Occipital lobe (tissue), 2 donors: ENCODE measurements around the gene ZNF862. TPM values are rescaled to one million over a fixed set of nuclear protein-coding genes. Genes with fewer than 3 reads are reported as not detected.
"Not testable (repeated sequence)": the region's sequence is repeated elsewhere in the genome, so short reads cannot be mapped to it uniquely, and the experiment has no call there.

ENCODE experiments used
- DNase-seq: peaks from one replicate; lab custom pipeline; 2025; lab: John Stamatoyannopoulos, UW
- total RNA-seq: library from RNA; depleted of rRNA; stranded (reverse); fragments of >200 nt; gene quantifications from one replicate; pipeline ENCODE4 v1.2.3, GENCODE V29; 2014

The ZNF862 gene
- total RNA-seq, 1 donor from 2014 or later: 10.0 TPM

DNA sequence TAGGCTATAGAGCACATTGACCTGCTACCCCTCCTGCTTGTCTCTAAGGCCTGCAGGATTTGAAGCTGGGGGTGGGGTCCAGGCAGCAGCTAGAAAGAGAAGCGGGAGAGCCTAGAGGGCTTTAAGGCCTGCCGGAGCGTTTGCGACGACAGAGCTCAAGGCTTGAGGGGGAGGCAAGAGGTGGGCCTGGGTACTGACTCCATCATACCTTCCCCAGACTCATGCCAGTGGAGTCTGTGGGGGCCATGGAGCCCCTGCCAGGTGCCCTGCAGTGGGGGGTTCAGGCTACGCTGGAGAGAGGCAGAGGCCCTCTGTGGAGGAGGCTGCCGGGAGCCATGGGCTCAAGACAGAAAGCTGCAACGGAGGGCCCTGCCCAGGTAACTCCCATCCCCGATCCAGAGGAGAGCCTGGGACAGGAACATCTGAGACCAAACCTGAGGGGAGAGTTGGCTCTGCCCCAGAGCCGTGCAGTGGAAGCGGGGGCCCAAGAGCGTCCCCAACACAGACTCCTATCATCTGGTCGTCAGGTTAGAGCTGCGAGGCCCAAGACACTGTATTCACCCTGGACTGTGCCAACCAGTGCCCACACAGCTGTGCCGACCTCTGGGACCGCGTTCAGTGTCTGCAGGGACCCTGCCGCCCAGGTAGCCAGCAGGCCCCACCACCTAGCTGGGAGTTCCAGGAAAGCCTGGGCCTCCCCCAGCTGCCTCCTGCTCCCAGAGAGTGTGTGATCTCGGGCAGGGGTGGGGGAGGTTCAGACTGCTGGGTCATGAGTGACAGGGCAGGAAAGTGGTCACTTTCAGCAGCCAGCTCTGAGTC is 13.2 kb upstream of the ZNF862 start:
- no peak for DNase-seq

GRCh38 chr7:149825567-149826343 is 12.4 kb upstream of the ZNF862 start:
- no peak for DNase-seq

DNA sequence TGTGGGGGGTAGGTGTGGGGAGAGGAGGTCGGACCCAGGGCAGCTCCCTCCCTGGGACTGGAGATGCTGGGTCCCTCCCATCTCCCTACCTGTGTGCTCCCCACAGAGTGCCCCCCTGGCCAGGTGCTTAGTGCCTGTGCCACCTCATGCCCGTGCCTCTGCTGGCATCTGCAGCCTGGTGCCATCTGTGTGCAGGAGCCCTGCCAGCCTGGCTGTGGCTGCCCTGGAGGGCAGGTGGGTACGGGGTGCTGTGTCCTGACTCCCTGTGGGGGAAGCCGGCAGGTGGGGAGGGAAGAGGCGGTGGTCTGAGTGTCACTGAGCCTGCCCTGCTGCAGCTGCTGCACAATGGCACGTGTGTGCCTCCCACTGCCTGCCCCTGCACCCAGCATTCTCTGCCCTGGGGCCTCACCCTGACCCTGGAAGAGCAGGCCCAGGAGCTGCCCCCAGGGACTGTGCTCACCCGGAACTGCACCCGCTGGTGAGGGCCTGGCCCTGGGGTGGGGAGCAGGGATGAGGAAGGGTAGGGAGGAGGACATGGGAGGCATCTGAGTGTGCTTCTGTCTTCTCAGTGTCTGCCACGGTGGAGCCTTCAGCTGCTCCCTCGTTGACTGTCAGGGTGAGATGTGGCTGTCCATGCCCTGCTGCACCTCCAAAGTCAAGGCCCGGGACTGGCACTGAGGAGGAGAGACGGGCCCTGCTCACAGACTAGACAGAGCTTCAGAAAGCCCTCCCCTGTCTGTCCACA is 11.7 kb upstream of the ZNF862 start:
- DNase-seq: no peak

DNA sequence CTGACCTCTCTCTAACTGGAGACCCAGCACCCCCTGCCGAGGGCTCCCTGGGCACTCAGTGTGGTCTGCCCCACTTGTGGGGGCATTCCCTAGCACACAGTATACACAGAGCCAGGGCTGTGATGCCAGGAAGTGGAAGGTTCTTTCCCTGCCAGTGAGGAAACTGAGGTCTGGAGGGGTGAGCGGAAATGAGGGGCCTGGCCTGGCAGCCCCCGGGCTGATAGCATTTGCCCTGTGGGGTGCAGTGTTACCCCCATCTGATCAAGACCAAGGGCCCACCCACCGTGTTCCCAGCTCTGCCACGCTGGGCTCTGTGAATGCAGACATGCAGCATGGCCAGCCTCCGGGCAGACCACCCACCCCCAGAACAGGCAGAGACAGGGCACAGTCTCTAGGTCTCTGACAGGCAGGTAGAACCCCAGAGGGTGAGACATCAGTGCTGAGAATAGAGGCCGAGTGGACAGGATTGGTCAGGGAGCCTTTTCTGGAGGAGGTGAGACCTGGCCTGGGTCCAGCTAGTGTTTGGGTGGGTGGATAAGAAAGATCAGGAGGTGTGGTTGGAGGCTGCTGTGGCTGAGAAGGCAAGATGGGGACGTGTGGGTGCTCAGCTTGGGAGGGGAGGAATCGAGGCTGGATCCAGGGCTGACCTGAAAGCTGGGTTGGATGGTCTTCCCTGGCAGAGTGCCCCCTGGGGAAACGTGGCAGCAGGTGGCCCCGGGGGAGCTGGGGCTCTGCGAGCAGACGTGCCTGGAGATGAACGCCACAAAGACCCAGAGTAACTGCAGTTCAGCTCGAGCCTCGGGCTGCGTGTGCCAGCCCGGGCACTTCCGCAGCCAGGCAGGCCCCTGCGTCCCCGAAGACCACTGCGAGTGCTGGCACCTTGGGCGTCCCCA is 10.8 kb upstream of the ZNF862 start:
- DNase-seq: no peak

DNA sequence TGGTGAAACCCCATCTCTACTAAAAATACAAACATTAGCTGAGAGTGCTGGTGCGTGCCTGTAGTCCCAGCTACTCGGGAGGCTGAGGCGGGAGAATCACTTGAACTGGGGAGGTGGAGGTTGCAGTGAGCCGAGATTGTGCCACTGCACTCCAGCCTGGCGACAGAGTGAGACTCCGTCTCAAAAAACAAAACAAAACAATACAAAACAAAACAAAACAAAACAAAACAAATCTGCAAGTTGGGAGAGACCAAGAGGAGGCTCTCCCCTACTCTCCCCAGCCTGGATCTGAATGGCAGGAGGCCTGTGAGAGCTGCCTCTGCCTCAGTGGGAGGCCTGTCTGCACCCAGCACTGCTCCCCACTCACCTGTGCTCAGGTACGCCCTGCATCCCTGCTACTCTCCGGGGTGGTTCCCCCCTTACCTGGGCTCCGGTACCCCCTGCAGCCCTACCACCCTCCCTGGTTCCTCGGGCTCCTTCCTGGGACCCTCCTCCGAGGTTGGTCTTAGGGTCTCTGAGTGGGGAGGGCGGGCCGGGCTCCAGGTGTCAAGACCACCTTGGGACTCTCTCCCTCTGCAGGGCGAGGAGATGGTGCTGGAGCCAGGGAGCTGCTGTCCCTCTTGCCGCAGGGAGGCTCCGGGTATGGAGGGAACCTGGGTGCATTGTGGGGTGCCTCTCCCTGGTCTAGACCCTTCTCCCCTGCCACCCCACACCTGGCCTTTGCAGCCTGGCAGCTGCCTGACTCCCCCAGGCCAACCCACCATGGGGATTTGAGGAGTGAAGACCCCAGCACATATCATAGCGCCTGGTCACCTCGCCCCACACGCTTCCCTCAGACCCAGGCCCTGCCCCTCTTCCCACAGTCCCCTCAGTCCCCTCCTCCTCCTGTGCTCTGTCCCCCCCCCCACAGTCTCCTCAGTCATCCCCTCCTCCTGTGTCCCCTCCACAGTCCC is 9.5 kb upstream of the ZNF862 start:
- DNase-seq: no peak

GRCh38 chr7:149830527-149830926 is 7.6 kb upstream of the ZNF862 start:
- not testable (repeated sequence) for DNase-seq

DNA sequence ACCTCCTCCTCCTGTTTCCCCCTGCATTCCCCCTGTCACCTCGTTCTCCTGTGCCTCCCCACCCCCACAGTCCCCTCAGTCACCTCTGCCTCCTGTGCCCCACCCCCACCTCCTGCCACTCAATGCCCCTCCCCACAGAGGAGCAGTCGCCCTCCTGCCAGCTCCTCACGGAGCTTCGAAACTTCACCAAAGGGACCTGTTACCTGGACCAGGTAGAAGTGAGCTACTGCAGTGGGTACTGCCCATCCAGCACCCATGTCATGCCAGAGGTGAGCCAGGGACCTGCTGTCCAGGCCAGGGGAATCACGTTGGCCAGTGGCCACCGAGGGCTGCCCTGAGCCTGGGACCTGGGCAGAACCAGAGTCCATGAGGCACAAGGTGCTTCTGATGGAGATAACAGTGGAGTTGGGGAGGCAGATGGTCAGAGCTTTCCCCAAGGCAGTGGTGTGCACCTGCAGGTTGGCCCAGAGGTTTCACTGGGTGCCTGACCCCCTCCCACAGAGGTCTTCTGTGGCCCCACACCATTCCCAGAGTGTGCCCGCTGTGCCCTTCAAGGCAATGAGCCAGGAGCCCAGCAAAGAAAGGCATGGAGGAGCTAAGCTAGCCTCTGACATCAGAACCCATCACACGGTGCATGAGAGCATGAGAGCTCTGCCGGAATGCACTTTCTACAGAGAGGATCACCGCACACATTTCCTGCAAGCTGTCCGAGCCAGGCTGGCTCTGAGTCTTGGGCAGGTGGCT is 7.0 kb upstream of the ZNF862 start:
- no peak for DNase-seq

- DNase-seq: no peak
These were observed 6.4 kb upstream of the ZNF862 start for GRCh38 chr7:149831741-149832219.

DNA sequence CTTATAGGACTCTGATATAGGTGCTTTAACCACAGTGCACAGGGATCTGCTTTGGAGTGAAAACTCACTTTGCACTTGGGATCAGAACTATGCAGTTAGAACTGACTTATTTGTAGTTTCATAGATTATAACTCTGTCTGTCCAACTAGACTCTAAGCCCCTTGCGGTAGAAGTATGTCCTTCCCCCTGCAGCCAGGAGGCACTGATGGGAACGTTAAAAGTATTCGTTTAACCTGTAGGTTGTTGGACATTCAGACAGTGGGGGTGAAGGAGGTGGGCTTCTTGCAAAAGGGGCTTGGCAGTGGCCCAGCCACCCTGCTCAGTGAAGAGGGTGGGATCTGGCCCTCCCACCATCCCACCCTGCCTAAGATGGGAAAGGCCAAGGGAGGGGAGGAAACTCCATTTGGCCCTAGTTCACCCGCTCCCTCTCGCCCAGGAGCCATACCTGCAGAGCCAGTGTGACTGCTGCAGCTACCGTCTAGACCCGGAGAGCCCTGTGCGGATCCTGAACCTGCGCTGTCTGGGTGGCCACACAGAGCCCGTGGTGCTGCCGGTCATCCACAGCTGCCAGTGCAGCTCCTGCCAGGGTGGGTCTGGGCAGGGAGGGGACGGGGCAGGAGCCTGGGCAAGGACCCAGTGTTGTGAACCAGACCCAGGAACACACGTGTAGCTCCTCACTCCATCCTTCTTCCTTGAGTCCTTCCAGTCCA is 5.7 kb upstream of the ZNF862 start:
- DNase-seq: no peak

DNA sequence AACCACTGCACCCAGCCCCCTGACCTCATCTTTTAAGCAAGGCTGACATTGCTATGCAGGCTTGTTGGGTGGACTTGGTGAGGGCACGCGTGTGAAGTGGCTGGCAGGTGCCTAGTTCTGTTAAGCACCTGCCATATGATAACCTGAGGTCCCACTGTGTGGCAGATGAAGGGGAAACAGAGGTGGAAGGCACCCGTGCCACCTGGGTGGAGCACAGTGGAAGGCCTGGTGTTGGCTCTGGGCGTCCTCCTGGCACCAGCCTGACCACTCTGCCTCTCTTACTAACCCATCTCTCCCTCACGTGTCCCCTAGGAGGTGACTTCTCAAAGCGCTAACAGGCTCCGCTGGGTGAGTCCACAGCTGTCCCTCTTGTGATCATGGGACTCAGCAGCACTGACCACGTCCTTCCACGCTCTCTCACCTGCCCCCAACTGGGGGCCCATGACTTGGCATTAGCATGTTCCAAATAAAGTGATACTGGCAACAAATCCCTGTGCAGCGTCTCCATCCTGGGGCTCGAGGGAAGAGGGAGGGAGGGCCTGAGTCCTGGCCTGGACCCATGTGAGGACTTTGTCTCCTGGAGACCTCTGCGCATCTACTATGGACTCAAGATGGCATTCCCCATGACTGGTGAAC is 4.6 kb upstream of the ZNF862 start:
- no peak for DNase-seq

DNA sequence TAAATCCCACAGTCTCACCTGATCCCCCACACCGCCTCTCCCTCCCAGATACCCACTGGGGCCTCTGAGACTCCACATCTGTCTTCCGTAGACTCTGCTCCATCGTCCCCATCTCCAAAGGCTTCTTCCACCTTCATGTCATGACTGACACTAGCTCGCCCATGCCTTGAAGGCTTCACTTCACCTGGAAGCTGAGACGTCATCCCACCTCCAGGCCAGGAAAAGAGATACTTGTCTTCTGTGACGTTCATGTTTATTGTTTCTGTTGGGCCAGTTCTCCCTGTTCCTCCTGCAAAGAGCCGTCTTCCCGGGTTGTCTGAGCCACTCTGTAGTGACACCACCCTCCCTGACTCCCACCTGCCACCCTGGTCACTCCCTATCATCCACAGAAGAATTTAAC is 3.6 kb upstream of the ZNF862 start:
- no peak for DNase-seq

- no peak for DNase-seq
These were observed 1.7 kb upstream of the ZNF862 start for GRCh38 chr7:149836434-149836833.

- no peak for DNase-seq
These were observed 481 bp upstream of the ZNF862 start for GRCh38 chr7:149837564-149838223.

GRCh38 chr7:149838992-149839408 is 825 bp downstream of the ZNF862 start:
- no peak for DNase-seq

DNA sequence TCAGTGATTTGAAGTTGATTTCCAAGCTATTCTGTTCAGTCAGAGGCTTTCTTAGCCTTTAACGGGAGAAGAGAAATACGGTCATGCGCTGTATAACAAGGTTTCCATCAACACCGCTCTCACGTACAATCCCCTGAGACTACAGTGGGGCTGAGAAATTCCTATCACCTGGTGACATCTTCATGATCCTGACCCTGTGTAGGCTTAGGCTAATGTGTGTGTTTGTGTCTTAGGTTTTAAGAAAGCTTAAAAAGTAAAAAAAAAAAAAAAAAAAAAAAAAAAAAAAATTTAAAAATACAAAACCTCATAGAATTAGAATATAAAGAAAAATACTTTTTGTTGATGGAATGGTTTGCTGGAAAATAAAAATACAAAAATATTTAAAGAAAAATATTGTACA is 1.8 kb downstream of the ZNF862 start:
- DNase-seq: no peak

DNA sequence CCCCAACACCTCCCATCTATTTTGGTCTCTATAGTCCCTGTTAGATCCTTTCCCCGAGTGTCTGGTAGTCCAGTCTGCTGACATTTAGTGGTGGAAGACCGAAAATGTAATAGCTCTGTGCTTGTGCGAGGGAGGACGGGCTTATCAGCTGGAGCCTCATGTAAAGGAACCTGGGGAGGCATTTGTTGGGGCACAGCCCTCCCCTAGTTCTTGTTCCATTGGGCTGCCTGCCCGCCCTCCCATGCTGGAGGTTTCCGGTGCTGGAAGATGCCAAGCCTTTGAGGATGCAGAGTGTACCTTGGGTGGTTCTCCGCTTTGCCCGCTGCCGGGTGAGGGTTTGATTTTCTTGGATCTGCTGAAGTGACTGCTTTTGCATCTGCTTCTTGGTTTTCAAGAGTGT is 5.4 kb downstream of the ZNF862 start:
- DNase-seq: no peak

DNA sequence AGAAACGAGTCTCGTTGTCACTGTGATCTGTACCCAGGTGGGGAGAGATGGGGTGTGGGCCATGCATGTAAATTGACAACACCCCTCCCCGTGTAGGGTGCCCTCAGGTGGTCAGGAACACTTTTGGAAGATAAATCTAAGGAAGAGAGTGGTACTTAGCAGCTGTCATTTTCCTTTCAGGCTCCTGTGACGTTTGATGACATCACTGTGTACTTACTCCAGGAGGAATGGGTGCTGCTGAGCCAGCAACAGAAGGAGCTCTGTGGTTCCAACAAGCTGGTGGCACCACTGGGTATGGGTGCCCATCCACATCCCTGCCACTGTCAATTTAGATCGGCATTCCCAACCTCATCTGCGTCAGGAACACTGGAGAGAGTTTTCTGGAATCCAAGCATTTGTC is 6.3 kb downstream of the ZNF862 start:
- DNase-seq: no peak
